DMS114 treated with DMSO at 0.1 percent for 48 hours (cell line): ENCODE measurements around the gene KCNQ5.

ENCODE experiments used
- DNase-seq: peaks from one replicate; lab custom pipeline; 2025; ENCODE audit not compliant: unreplicated experiment; lab: John Stamatoyannopoulos, UW

The KCNQ5 gene

DNA sequence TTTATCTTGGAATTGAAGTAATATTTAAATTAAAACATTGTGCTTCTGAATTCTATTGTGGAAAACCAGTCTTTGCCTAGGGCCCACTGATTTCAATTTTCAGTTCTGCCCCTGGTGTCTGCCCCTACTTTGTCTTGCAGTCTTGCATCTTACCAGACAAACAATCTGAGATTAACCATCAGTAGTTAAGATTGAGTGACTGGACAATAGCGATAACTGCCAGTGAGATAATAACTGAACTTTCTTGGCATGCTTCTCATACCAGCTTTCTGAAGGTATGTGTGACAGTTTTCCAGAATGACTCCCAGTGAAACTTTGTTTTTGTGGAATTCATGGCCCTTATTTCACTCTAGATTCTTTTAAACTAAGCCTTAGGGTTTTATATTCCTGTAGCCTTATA is 53.5 kb downstream of the KCNQ5 start:
- no peak for DNase-seq

- DNase-seq: no peak
Measured at GRCh38 chr6:72676995-72677394, 55.1 kb downstream of the KCNQ5 start.

GRCh38 chr6:72677740-72678139 is 55.9 kb downstream of the KCNQ5 start:
- no peak for DNase-seq

DNA sequence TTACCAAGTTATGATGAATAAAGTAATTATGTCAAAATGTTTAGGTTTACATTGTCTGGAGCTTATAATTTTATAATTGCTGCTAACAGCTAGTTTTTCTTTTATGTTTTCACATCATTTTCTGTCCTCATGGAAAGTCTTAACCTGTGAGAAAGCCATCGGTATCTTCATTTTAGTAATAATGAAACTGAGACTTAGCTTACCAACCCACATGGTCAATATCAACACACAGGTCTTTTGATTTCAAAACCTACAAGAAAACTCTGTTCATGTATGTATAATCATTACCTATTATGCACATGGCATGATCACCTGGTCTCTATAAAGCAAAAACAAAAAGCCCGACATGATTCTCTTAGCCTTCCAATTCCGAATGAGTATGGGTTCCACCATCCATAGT is 61.9 kb downstream of the KCNQ5 start:
- no peak for DNase-seq

- DNase-seq: no peak
Measured at GRCh38 chr6:72689107-72689954, 67.5 kb downstream of the KCNQ5 start.

- no peak for DNase-seq
Measured at GRCh38 chr6:72691249-72691648, 69.4 kb downstream of the KCNQ5 start.

GRCh38 chr6:72696055-72696454 is 74.2 kb downstream of the KCNQ5 start:
- no peak for DNase-seq

GRCh38 chr6:72699159-72699558 is 77.3 kb downstream of the KCNQ5 start:
- DNase-seq: no peak

DNA sequence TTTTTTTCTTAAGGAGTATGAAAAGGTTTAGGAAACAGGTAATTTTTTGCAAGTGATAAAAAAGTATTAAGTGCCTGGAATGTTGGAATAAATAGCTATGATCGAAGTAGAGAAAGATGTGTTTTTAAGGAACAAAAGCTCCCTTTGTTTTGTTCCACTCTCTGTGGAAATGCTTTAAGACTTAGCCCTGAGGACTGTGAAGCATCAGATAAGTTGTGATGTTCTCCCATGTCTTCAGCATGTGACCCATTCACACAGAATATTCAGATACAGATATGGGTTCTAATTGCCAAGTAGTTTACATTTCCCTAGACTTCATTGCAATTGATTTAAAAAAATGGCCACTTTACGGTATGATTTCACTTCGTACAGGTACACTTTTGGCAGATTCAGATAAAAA is 80.6 kb downstream of the KCNQ5 start:
- no peak for DNase-seq

- no peak for DNase-seq
Measured at GRCh38 chr6:72703093-72703492, 81.2 kb downstream of the KCNQ5 start.

DNA sequence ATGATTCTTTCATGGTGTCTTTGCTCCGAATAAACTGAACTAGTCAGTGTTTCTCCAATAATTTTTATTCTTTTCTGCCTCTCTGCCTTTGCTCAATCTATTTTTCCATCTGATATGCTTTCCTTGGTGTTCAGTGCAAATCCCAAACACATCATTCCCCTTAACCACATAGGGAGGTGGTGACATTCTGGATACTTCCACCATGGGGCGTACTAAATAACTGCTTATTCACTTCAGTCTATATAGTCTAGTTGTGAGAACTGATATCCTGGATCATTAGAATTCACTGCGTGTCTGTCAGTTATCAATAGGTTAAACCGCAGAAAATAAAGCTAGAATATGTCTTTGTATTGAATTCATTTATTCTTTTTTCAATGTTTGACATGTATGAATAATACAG is 83.1 kb downstream of the KCNQ5 start:
- DNase-seq: no peak

GRCh38 chr6:72709431-72709830 is 87.6 kb downstream of the KCNQ5 start:
- no peak for DNase-seq

DNA sequence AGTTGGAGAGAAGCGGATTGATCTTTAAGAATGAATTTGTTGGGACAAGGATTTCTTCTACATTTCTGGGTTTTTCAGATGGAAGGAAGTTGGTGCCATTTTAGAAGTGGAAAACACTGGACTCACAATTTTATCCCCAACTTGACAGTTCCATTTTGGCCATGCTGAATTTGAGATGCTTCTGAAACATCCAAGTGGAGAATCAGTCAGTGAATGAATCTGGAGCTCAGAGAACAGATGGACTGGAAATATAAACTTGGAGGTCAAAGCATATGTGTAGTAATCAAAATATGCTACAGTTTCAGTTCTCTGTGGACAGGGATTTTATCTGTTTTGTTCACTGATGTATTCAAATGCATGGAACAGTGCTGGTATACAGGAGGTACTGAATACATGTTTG is 89.9 kb downstream of the KCNQ5 start:
- no peak for DNase-seq

- no peak for DNase-seq
Measured at GRCh38 chr6:72712910-72713309, 91.0 kb downstream of the KCNQ5 start.

DNA sequence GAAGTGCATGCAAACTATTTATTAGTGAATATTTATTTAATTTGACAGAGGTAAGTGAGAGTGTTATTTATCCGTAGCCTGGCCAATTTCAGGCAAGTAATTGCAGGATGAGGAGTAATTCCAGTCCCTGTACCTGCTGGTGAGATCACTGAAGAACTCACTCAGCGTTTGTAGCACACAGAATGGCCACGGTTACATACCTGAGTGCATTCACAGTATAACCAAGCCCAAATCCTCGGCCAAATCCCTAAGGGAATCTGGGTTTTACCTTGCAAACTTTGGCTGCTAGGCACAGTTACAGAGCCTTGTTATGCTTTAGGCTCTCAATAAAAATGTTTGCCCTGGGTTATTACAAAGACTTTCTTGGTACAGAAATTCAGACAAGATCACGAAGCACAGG is 93.3 kb downstream of the KCNQ5 start:
- DNase-seq: no peak

DNA sequence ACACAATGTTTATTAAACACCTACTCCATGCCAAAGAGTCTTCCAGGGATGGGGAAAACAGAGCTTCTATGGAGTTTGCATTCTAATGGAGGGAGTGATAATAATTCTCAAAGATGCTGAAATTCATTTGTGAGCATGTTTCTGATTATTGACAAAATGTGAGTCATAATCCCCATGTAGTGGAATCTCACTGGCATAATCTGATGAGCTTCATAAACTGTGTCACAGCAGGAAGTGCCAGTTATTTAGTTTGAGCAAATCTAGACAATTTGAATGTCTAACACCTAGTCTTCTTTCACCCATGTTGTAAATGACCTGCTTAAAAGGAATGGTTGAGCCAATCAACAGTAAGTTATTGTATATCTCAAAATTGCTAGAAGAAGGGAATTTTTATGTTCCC is 95.1 kb downstream of the KCNQ5 start:
- no peak for DNase-seq

DNA sequence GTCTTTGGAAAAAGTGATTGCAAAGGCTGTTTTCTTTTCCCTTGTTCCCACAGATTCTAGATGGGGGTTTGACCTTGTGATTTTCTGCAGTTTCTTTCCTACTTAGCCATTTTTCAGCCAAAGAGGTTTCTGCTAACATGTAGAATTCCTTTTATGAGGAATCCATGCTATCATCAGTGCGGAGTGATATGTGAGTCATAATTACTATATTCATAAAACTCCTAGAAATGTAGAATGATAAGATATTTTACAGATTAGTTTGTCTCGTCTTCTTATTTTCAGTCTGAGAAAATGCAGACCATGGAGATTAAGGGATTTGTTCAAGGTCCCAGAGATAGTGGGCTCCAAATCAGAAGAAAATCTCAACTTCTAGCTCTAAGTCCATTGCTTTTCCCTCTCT is 98.6 kb downstream of the KCNQ5 start:
- DNase-seq: no peak

GRCh38 chr6:72721346-72721745 is 99.5 kb downstream of the KCNQ5 start:
- DNase-seq: no peak

- no peak for DNase-seq
Measured at GRCh38 chr6:72724545-72724944, 102.7 kb downstream of the KCNQ5 start.

GRCh38 chr6:72728706-72729343 is 107.0 kb downstream of the KCNQ5 start:
- no peak for DNase-seq

- DNase-seq: no peak
Measured at GRCh38 chr6:72733045-72733444, 111.2 kb downstream of the KCNQ5 start.

DNA sequence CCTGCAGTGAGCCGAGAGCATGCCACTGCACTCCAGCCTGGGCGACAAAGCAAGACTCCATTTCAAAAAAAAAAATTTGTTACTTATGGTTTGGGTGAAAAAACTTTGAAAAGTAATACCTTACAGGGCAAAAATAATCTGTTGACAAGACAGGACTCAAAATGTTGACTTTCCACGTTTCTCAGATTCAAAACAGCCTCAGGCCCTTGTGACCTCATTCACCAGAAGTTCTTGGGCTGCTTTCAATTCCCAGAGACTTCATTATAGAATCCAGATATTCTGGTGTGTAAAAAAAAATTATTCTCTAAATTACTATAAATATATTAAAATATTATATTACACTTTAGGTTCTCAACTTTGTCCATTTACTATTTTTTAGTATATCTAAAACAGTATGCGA is 116.2 kb downstream of the KCNQ5 start:
- DNase-seq: no peak

DNA sequence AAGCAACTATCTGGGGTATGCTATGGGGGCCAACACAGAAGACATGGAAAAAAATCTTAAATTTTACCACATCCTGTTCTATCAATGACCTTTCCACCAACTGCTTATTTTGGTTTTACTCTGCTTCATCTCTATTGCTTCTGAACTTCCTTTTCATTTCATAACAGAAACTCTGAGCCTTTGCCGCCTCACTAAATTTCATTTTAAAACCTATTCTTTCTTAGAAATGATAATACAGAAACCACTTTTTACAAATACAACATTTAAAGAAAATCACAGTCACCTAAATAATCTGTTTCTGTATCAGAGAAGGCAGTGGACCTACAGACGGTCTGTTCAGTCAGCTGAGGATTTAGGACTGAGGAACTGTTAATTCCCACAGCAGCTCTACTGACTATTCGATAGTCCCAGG is 117.5 kb downstream of the KCNQ5 start:
- no peak for DNase-seq
